GM19023 (cell line): ENCODE data around the gene FH.

ENCODE experiments used
- ATAC-seq: cut with Tn5 transposase; IDR thresholded peaks from one replicate; pipeline ENCODE4 v1.9.1; 2021; ENCODE audit warnings: mild to moderate bottlenecking, moderate library complexity; ENCODE audit not compliant: unreplicated experiment

Gene FH

GRCh38 chr1:241525026-241525425, 5.5 kb upstream of the FH start:
- ATAC-seq, result no peak

- ATAC-seq, result no peak
These were observed 2.2 kb upstream of the FH start for GRCh38 chr1:241521718-241522117.

- no peak for ATAC-seq
These were observed 518 bp upstream of the FH start for GRCh38 chr1:241520080-241520465.

GRCh38 chr1:241518476-241519307, 863 bp downstream of the FH start:
- peak; percentile 34 for ATAC-seq

- ATAC-seq, result no peak
These were observed 6.2 kb downstream of the FH start for GRCh38 chr1:241513378-241513777.

GRCh38 chr1:241507189-241507863, 12.2 kb downstream of the FH start:
- ATAC-seq, result no peak

- ATAC-seq, result no peak
These were observed 16.1 kb downstream of the FH start for GRCh38 chr1:241503444-241503843.

GRCh38 chr1:241499910-241500309, 19.6 kb downstream of the FH start:
- no peak for ATAC-seq

GRCh38 chr1:241495741-241496140, 23.8 kb downstream of the FH start:
- ATAC-seq, result no peak

GRCh38 chr1:241488739-241489138, 30.8 kb downstream of the FH start:
- no peak for ATAC-seq

- ATAC-seq, result peak; percentile 74
These were observed 34.0 kb downstream of the FH start for GRCh38 chr1:241485554-241485992.

GRCh38 chr1:241485145-241485544, 34.4 kb downstream of the FH start:
- peak; percentile 72 for ATAC-seq

- ATAC-seq, result no peak
These were observed 36.7 kb downstream of the FH start for GRCh38 chr1:241482761-241483250.

GRCh38 chr1:241479294-241479693, 40.3 kb downstream of the FH start:
- no peak for ATAC-seq

- no peak for ATAC-seq
These were observed 43.9 kb downstream of the FH start for GRCh38 chr1:241475671-241476070.

- no peak for ATAC-seq
These were observed 46.5 kb downstream of the FH start for GRCh38 chr1:241473026-241473425.

GRCh38 chr1:241470908-241471590, 48.5 kb downstream of the FH start:
- ATAC-seq, result no peak

GRCh38 chr1:241470361-241470760, 49.2 kb downstream of the FH start:
- no peak for ATAC-seq

GRCh38 chr1:241465673-241466072, 53.9 kb downstream of the FH start:
- no peak for ATAC-seq

- no peak for ATAC-seq
These were observed 54.6 kb downstream of the FH start for GRCh38 chr1:241464985-241465384.

- ATAC-seq, result no peak
These were observed 57.2 kb downstream of the FH start for GRCh38 chr1:241462391-241462790.
